ENCODE measurements around the gene C12orf75.

C12orf75 gene

GRCh38 chr12:105396024-105396423, 65.5 kb downstream of the C12orf75 start:
- no peak overlapping the region for H3K4me2 ChIP-seq (ENCODE audit: low read length)
- no peak overlapping the region for H2AFZ ChIP-seq (ENCODE audit: insufficient read depth, low read length, poor library complexity)
- H4K12ac ChIP-seq (ENCODE audit: low read depth, low read length): no peak overlapping the region
- H2BK120ac ChIP-seq (ENCODE audit: insufficient read depth, low read length, poor library complexity): no peak overlapping the region
- no peak overlapping the region for H3K9ac ChIP-seq (ENCODE audit: low read length)
- no peak overlapping the region for H3K4me3 ChIP-seq (ENCODE audit: low read depth, low read length)
- no peak overlapping the region for H3K4ac ChIP-seq (ENCODE audit: low read depth, low read length)
- H3K23ac ChIP-seq (ENCODE audit: low read length): no peak overlapping the region
- no peaks in the 10 kb centered on the region for H3K79me2 ChIP-seq (ENCODE audit: control insufficient read depth, insufficient read depth, low read length, poor library complexity)
- peaks cover 0 to 5% of the 10 kb centered on the region in 2 experiments for H3K4me1 ChIP-seq (ENCODE audit: control insufficient read depth in 1 of 2, insufficient read depth in 2 of 2, low read length in 2 of 2)
- no peak overlapping the region for H3K14ac ChIP-seq (ENCODE audit: low read length)
- peaks cover 0 to 5% of the 10 kb centered on the region in 2 experiments for H3K36me3 ChIP-seq (ENCODE audit: control insufficient read depth in 1 of 2, insufficient read depth in 2 of 2, low read length in 2 of 2)
- WGBS (ENCODE audit: extremely low coverage, insufficient coverage, insufficient read length): no CpG with 5 or more reads among the region's 1 CpG
- H3K9me3 ChIP-seq (ENCODE audit: insufficient read depth, low read depth, low read length): no peaks in the 10 kb centered on the region
- no peaks in the 10 kb centered on the region for H3K79me1 ChIP-seq (ENCODE audit: low read length)
- no peak overlapping the region for H4K8ac ChIP-seq (ENCODE audit: low read depth, low read length)
- H2AK5ac ChIP-seq (ENCODE audit: low read length): no peak overlapping the region
- no peak overlapping the region for H2BK5ac ChIP-seq (ENCODE audit: low read depth, low read length, poor library complexity)
- H3K27me3 ChIP-seq (ENCODE audit: insufficient read depth, low read length): no peaks in the 10 kb centered on the region
- no peak overlapping the region for H2BK12ac ChIP-seq (ENCODE audit: low read length)
- H3K27ac ChIP-seq (ENCODE audit: low read depth, low read length): no peak overlapping the region
- no peak overlapping the region for H4K91ac ChIP-seq (ENCODE audit: low read depth, low read length)
- no peak for DNase-seq
- H3K18ac ChIP-seq (ENCODE audit: low read length): no peak overlapping the region

GRCh38 chr12:105396983-105397382, 66.5 kb downstream of the C12orf75 start:
- no peak overlapping the region for H4K91ac ChIP-seq (ENCODE audit: low read depth, low read length)
- no peak overlapping the region for H3K14ac ChIP-seq (ENCODE audit: low read length)
- no peak overlapping the region for H2BK12ac ChIP-seq (ENCODE audit: low read length)
- no peak overlapping the region for H2BK120ac ChIP-seq (ENCODE audit: insufficient read depth, low read length, poor library complexity)
- no peaks in the 10 kb centered on the region for H3K27me3 ChIP-seq (ENCODE audit: insufficient read depth, low read length)
- no peaks in the 10 kb centered on the region for H3K9me3 ChIP-seq (ENCODE audit: insufficient read depth, low read depth, low read length)
- no peak for DNase-seq
- no peak overlapping the region for H3K4me3 ChIP-seq (ENCODE audit: low read depth, low read length)
- no peaks in the 10 kb centered on the region for H3K79me1 ChIP-seq (ENCODE audit: low read length)
- H2AK5ac ChIP-seq (ENCODE audit: low read length): no peak overlapping the region
- H3K4ac ChIP-seq (ENCODE audit: low read depth, low read length): no peak overlapping the region
- H3K79me2 ChIP-seq (ENCODE audit: control insufficient read depth, insufficient read depth, low read length, poor library complexity): no peaks in the 10 kb centered on the region
- no peak overlapping the region for H3K18ac ChIP-seq (ENCODE audit: low read length)
- H4K8ac ChIP-seq (ENCODE audit: low read depth, low read length): no peak overlapping the region
- no CpG with 5 or more reads among the region's 2 CpGs for WGBS (ENCODE audit: extremely low coverage, insufficient coverage, insufficient read length)
- no peak overlapping the region for H3K27ac ChIP-seq (ENCODE audit: low read depth, low read length)
- H2AFZ ChIP-seq (ENCODE audit: insufficient read depth, low read length, poor library complexity): no peak overlapping the region
- no peak overlapping the region for H3K9ac ChIP-seq (ENCODE audit: low read length)
- peaks cover 0 to 5% of the 10 kb centered on the region in 2 experiments for H3K4me1 ChIP-seq (ENCODE audit: control insufficient read depth in 1 of 2, insufficient read depth in 2 of 2, low read length in 2 of 2)
- H4K12ac ChIP-seq (ENCODE audit: low read depth, low read length): no peak overlapping the region
- peaks cover 0 to 5% of the 10 kb centered on the region in 2 experiments for H3K36me3 ChIP-seq (ENCODE audit: control insufficient read depth in 1 of 2, insufficient read depth in 2 of 2, low read length in 2 of 2)
- H2BK5ac ChIP-seq (ENCODE audit: low read depth, low read length, poor library complexity): no peak overlapping the region
- H3K23ac ChIP-seq (ENCODE audit: low read length): no peak overlapping the region
- no peak overlapping the region for H3K4me2 ChIP-seq (ENCODE audit: low read length)

- Histone ChIP-seq H3K79me1 (ENCODE audit: low read length) (no peaks in the 10 kb centered on the region), H3K18ac (ENCODE audit: low read length) (no peak overlapping the region), H3K27me3 (ENCODE audit: insufficient read depth, low read length) (no peaks in the 10 kb centered on the region), H3K4ac (ENCODE audit: low read depth, low read length) (no peak overlapping the region), H3K27ac (ENCODE audit: low read depth, low read length) (no peak overlapping the region), H3K36me3 (ENCODE audit: control insufficient read depth in 1 of 2, insufficient read depth in 2 of 2, low read length in 2 of 2) (peaks cover 0 to 5% of the 10 kb centered on the region in 2 experiments), H3K14ac (ENCODE audit: low read length) (no peak overlapping the region), H3K4me3 (ENCODE audit: low read depth, low read length) (no peak overlapping the region), H2AK5ac (ENCODE audit: low read length) (no peak overlapping the region), H4K8ac (ENCODE audit: low read depth, low read length) (no peak overlapping the region), H2BK5ac (ENCODE audit: low read depth, low read length, poor library complexity) (no peak overlapping the region), H3K4me1 (ENCODE audit: control insufficient read depth in 1 of 2, insufficient read depth in 2 of 2, low read length in 2 of 2) (no peaks in the 10 kb centered on the region), H3K9me3 (ENCODE audit: insufficient read depth, low read depth, low read length) (no peaks in the 10 kb centered on the region), H2BK12ac (ENCODE audit: low read length) (no peak overlapping the region), H3K79me2 (ENCODE audit: control insufficient read depth, insufficient read depth, low read length, poor library complexity) (no peaks in the 10 kb centered on the region), H4K91ac (ENCODE audit: low read depth, low read length) (no peak overlapping the region), H3K9ac (ENCODE audit: low read length) (no peak overlapping the region), H2BK120ac (ENCODE audit: insufficient read depth, low read length, poor library complexity) (no peak overlapping the region), H3K4me2 (ENCODE audit: low read length) (no peak overlapping the region), H2AFZ (ENCODE audit: insufficient read depth, low read length, poor library complexity) (no peak overlapping the region), H4K12ac (ENCODE audit: low read depth, low read length) (no peak overlapping the region), H3K23ac (ENCODE audit: low read length) (no peak overlapping the region)
- no peak for DNase-seq
- WGBS (ENCODE audit: extremely low coverage, insufficient coverage, insufficient read length): no CpG with 5 or more reads among the region's 2 CpGs
Observed at GRCh38 chr12:105398930-105399329, 68.4 kb downstream of the C12orf75 start.

- H2AK5ac ChIP-seq (ENCODE audit: low read length): no peak overlapping the region
- no peak overlapping the region for H3K18ac ChIP-seq (ENCODE audit: low read length)
- peaks cover 0 to 5% of the 10 kb centered on the region in 2 experiments for H3K36me3 ChIP-seq (ENCODE audit: control insufficient read depth in 1 of 2, insufficient read depth in 2 of 2, low read length in 2 of 2)
- no peak overlapping the region for H3K9ac ChIP-seq (ENCODE audit: low read length)
- H2BK12ac ChIP-seq (ENCODE audit: low read length): no peak overlapping the region
- H4K12ac ChIP-seq (ENCODE audit: low read depth, low read length): no peak overlapping the region
- H3K27ac ChIP-seq (ENCODE audit: low read depth, low read length): no peak overlapping the region
- H2BK5ac ChIP-seq (ENCODE audit: low read depth, low read length, poor library complexity): no peak overlapping the region
- no peaks in the 10 kb centered on the region for H3K79me2 ChIP-seq (ENCODE audit: control insufficient read depth, insufficient read depth, low read length, poor library complexity)
- H3K79me1 ChIP-seq (ENCODE audit: low read length): no peaks in the 10 kb centered on the region
- no peak overlapping the region for H3K4me2 ChIP-seq (ENCODE audit: low read length)
- H4K91ac ChIP-seq (ENCODE audit: low read depth, low read length): no peak overlapping the region
- no peak overlapping the region for H3K4me3 ChIP-seq (ENCODE audit: low read depth, low read length)
- no peak overlapping the region for H3K23ac ChIP-seq (ENCODE audit: low read length)
- H2AFZ ChIP-seq (ENCODE audit: insufficient read depth, low read length, poor library complexity): no peak overlapping the region
- no peaks in the 10 kb centered on the region for H3K4me1 ChIP-seq (ENCODE audit: control insufficient read depth in 1 of 2, insufficient read depth in 2 of 2, low read length in 2 of 2)
- H3K9me3 ChIP-seq (ENCODE audit: insufficient read depth, low read depth, low read length): no peaks in the 10 kb centered on the region
- no peak overlapping the region for H4K8ac ChIP-seq (ENCODE audit: low read depth, low read length)
- no peak overlapping the region for H3K14ac ChIP-seq (ENCODE audit: low read length)
- H3K27me3 ChIP-seq (ENCODE audit: insufficient read depth, low read length): no peaks in the 10 kb centered on the region
- no peak for DNase-seq
- H2BK120ac ChIP-seq (ENCODE audit: insufficient read depth, low read length, poor library complexity): no peak overlapping the region
- no CpG with 5 or more reads among the region's 7 CpGs for WGBS (ENCODE audit: extremely low coverage, insufficient coverage, insufficient read length)
- no peak overlapping the region for H3K4ac ChIP-seq (ENCODE audit: low read depth, low read length)
Observed at GRCh38 chr12:105399428-105400081, 69.1 kb downstream of the C12orf75 start.
